ENCODE measurements around the gene STAMBP.

- TF ChIP-seq, protein P1, sequence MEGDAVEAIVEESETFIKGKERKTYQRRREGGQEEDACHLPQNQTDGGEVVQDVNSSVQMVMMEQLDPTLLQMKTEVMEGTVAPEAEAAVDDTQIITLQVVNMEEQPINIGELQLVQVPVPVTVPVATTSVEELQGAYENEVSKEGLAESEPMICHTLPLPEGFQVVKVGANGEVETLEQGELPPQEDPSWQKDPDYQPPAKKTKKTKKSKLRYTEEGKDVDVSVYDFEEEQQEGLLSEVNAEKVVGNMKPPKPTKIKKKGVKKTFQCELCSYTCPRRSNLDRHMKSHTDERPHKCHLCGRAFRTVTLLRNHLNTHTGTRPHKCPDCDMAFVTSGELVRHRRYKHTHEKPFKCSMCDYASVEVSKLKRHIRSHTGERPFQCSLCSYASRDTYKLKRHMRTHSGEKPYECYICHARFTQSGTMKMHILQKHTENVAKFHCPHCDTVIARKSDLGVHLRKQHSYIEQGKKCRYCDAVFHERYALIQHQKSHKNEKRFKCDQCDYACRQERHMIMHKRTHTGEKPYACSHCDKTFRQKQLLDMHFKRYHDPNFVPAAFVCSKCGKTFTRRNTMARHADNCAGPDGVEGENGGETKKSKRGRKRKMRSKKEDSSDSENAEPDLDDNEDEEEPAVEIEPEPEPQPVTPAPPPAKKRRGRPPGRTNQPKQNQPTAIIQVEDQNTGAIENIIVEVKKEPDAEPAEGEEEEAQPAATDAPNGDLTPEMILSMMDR (IDR thresholded peaks at IDR 0.05; ENCODE audit: low read depth, low read length), result no peak
- no peak for TF ChIP-seq MAX (IDR thresholded peaks at IDR 0.05; ENCODE audit: low read depth, low read length)
- TF ChIP-seq POLR2A (IDR thresholded peaks at IDR 0.05; ENCODE audit: extremely low read depth, insufficient read length), result no peak
Measured at GRCh38 chr2:73842739-73843019, 13.9 kb downstream of the STAMBP start.

All from NB4 (cell line).